GM21825 (cell line): ENCODE measurements around the gene MGAT5B.

Experiments
- ATAC-seq: cut with Tn5 transposase; IDR thresholded peaks from one replicate; pipeline ENCODE4 v1.9.1; 2021; ENCODE audit warnings: mild to moderate bottlenecking, moderate library complexity; ENCODE audit not compliant: unreplicated experiment

The MGAT5B gene

DNA sequence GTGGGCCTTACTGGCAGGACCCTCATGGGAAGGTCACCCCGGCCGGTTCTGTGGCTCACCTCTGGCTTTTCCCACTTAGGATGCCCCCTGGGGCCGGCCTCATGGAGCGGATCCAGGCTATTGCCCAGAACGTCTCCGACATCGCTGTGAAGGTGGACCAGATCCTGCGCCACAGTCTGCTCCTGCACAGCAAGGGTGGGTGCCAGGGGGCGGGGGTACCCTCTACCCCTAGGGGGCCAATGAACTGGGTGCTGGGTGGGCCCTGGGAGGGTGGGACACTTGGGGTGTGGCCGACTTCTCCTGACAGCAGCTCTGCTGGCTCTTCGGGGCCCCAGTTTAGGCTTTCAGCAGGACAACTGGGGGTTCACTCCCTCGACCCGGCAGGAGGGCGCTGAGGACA, 34.3 kb downstream of the MGAT5B start:
- no peak for ATAC-seq

DNA sequence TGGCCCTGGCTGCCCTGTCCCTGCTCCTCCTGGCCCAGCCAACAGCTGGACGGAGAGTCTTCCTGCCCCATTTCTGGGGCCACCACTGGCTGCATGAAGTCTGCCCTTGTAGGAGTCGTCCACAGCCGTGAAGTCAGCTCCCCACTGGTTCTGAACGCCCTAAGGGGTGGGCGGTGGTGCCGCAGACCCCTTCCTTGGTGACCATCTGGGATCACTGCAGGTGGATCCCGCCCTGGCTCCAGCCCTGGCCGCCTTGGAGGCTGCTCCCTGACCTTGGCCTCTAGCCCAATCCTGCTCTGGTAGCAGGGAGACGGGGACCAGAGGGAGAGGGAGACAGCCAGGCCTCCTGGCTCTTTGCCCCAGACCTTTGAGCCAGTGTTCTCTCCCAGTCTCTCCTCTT, 35.4 kb downstream of the MGAT5B start:
- ATAC-seq: no peak

DNA sequence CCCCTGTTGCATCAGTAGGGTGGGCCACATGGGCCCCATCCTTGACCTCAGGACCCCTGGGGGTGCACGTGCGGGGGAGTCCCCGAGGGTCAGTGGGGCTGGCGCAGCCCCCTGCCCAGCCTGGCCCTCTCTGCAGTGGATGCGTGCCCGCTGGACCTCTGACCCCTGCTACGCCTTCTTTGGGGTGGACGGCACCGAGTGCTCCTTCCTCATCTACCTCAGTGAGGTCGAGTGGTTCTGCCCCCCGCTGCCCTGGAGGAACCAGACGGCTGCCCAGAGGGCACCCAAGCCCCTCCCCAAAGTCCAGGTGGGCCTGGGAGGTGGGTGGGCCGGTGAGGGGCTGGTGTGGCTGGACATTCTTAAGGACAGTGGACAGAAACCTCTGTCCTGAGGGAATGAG, 35.9 kb downstream of the MGAT5B start:
- no peak for ATAC-seq

DNA sequence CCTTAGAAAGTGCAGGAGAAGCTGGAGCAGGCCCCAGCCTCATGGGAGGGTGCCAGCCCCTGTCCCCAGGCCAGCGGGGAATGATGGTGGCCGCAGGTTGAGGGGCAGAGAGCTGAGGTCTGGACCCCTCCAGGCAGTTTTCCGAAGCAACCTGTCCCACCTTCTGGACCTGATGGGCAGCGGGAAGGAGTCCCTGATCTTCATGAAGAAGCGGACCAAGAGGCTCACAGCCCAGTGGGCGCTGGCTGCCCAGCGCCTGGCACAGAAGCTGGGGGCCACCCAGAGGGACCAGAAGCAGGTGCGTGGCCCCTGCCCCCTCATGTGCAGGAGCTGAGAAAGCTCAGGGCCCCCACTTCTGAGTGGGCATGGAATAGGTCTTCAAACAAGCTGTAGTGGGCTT, 36.8 kb downstream of the MGAT5B start:
- no peak for ATAC-seq

DNA sequence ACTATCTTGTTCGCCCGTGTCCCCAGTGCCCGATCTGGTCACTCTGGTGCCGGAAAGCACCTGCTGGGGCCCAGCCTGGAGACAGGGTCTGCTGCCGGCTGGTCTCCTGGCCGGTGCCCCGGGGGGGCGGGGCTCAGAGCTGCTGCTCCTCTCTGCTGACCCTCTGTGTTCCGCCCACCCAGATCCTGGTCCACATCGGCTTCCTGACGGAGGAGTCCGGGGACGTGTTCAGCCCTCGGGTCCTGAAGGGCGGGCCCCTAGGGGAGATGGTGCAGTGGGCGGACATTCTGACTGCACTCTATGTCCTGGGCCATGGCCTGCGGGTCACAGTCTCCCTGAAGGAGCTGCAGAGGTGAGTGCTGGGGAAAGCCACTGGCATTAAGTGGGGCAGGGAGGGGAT, 37.6 kb downstream of the MGAT5B start:
- no peak for ATAC-seq

DNA sequence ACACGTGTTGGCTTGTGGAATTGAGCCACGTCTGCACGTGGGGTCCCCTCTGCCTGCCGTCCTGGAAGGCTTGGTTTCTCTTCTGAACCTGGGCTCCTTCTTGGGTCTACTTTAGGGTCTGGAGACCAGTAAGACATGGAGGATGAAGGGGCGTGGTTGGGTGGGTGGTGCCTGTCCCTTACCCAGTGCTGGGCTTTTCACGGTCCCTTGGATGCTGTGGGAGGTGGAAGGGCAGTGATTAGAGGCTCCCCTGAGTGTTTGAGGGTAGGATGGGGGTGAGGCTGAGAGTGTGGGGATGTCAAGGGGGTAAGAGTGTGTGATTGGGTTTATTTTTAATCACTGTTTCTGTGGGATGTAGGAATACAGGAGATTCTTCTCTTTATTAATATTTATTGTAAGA, 38.3 kb downstream of the MGAT5B start:
- no peak for ATAC-seq

DNA sequence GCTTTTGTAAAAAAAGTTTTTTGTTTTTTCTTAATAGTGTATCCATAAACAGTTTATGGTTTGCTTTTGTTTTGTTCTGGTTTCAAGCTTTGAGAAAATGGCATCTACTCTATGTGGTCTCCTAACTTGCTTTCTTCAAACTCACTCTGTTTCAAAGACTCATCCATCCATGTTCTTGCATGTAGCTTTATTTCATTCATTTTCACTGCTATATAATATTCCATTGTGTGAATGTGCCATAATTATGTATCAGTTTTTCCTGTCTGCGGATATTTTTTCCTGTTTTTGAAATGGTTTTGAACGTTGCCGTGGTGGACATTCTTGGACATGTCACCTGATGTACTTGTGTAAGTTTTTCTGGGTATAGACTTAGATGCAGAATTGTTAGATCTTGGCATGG, 39.1 kb downstream of the MGAT5B start:
- ATAC-seq: no peak

DNA sequence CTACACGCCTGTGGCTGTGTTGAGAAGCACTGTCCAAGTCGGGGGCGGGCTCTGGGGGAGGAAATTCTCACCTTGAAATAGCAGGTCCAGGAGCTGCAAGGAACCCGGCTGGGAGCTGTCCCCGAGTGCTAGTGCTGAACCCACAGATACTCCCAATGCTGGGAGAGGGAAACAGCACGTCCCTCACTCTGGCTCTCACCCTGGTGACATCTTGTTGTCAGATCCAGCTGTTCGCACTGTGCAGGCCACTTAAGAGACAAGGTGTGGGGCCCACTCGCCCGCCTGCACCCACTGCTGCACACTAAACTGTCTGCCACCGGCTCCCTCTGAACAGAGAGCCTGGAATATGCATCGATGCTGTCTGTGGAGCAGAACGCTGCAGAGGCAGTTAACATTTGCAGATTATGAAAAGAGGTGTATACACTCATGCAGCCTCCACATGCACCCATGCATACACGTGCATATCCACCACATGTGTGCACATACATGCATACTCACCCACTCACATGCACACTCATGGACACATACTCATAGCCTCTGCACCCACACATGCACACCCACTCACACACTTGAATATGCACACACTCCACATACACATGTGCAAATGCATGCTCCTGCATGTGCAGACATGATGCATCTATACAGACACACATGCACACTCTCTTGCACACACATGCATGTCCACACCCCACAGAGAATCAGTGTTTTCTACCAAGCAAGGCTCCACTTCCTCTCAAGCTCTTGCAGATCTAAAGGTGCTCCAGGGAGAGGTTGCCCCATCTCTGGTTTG, 42.0 kb downstream of the MGAT5B start:
- no peak for ATAC-seq

DNA sequence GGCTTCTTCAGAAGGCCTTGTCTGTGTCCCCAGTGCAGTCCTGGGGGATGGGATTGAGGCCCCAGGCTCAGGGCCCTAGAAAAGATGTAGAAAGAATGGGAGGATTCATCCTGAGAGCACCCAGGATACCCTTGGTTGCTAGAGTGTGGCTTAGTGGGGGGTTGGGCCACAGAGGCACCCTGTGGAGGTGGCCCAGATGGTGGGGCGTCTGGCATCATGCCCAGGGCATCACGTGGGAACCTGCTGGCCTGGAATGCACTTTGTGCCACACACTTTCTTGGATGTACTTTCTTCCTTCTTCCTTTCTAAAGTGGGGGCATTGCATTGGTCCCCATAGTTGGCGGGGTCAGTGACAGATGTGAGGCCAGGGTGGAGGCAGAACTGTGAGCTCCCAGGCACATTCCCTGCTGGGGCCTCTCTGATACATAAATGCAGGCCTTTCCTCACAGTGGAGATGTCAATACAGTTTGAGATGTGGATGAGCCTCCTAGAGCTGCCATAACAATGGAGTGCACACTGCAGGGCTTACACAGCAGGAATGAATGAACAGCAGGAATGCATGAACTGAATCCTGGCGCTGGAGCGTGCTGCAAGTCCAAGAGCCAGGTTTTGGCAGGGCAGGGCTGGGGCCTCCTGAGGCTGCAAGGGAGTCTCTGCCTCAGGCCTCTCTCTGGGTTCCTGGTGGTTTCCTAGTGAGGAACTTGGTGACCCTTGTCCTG, 43.3 kb downstream of the MGAT5B start:
- no peak for ATAC-seq

DNA sequence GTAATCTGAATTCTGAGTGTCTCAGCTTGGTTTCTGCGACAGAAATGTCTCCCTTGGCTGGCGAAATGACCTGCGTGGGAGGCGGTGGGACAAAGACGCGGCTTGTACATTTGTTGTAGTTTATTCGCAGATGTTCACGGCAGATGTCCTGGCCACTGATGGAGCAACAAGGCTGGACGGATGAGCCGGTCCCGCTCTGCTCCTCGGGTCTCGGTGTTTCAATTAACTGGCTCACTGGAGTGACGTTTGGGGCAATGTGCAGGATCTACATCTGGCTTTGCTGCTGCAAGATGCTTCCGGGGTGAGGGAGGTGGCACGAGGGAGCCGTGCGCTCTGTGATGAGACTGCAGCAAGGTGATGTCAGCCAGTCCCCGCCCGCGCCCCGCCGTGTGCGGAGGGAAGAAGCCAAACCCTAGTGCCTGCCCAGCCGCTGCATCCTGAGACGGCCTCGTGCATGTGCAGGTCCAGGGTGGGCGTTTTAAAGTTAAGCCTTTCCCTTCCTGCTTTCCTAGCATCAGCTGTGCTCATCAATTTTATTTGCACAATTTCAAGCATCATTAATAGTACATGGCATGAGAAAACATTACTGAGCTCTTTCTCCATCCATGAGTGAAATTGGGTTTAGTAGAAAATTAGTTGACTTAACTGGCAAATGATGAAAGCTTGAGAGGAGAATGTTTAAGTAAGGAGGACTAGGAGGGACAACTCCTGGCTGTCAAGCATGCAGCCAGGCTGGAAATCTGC, 44.4 kb downstream of the MGAT5B start:
- ATAC-seq: no peak

DNA sequence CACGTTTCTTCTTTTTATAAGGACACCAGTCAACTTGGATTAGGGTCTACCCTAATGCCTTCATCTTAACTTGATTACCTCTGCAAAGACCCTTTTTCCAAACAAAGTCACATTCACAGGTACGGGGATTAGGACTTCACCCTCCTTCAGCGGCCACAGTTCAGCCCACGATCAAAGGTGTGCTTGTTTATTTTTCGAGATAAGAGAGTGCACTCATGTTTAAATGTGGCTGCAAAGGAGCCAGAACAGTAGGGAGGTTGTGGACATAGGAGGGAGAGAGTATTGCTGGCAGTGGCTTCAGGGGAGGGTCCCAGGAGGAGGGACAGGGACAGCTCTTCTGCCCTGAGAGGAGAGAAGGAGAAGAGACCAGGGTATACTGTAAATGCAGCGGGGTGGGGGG, 46.7 kb downstream of the MGAT5B start:
- ATAC-seq: no peak

DNA sequence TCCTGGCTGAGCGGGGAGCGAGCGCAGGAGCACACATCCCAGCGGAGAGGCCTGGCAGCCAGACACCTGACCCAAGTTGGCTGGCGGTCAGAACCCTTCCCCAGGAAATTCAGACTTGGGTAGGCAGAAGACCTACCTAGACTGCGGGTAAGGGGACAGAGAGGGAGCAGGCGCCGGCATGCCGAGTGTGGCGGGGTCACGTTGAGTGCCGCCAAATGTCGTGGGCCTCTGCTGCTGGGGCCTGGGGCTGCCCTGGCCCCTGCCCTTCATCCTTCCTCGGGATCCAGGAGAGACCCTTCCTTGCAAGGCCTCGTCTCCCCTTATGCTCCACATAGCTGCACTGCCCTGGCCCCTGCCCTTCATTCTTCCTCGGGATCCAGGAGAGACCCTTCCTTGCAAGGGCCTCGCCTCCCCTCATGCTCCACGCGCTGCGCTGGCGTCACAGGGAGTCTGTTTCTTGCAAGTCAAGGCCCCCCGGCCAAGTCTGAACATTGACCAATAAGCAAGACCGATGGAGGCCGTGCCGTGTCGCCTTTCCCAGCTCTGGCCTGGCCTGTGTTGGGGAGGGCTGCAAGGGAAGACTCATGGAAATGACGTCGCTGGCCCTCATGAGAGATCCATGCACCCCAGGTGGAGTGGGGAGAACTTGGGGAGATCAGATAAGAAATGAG, 47.8 kb downstream of the MGAT5B start:
- ATAC-seq: no peak

DNA sequence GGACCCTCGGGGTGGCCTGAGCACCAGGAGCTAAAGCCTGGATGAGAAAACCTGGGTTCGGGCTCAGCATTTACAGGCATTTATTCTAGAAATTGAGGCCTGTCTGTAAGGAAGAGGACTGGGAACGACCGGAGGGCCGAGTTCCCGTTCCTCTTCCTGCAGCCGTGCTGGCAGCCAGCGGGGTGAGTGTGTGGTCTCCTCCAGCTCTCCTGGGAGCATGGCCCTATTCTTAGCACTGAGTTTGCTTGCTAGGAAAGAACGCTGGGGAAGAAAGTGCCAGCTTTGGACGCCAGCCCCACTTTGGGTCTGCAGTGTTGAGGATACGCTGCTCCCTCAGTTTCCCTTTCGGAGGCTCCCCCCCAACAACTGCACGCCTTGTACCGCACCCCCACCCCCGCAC, 49.6 kb downstream of the MGAT5B start:
- ATAC-seq: no peak

DNA sequence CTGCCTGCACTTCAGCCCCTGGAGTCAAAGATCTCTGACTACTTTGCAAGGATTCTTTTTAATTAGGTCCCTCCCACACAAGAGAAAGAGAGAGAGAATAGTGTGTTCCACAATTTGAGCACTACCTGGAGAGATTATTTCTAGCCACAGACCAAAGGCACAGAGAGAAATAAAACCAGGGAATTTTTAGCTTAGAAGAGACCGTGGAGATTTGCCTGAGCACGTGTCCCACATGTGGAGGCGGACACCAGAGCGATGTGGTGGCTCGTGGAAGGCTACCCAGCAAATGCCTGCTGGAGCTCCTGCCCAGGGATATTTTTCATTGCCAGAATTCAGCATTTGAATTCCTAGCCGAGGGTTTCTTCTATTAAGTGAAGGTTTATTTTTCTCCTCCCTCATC, 50.6 kb downstream of the MGAT5B start:
- ATAC-seq: no peak

DNA sequence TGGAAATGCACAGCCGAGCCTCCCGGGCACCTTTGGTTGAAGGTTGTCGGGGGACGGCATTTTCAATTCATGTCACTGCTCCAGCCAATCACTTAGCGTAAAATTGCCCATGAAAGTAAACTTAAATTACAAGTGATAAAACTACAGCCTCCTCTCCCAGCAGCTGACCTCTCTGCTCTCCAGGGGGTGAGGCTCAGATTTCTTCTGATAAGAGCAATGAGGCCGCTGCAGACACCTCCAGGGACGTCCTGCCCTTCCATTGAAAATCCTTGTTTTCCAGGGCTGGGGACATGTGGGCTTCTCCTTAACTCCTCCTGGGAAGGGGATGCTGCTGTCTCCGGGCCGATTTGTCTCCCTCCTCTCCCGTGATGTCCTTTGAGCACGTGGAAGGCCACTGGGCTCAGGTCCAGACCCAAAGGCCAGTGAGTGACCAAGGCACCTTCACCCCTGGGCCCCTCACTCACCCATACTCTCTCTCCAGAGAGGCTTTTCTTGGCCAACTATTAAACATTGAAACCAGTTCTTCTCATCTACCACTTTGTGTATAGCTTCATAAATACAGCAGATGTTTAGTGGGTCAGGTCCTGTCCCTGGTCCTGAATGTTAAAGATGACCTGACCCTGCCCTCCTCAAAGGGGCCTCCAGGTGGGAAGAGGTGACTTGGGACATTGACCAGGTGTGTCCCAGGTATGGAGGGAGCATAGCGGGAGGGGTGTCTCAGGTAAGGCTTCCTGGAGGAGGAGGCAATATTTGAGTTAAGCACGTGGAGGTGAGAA, 52.3 kb downstream of the MGAT5B start:
- no peak for ATAC-seq

DNA sequence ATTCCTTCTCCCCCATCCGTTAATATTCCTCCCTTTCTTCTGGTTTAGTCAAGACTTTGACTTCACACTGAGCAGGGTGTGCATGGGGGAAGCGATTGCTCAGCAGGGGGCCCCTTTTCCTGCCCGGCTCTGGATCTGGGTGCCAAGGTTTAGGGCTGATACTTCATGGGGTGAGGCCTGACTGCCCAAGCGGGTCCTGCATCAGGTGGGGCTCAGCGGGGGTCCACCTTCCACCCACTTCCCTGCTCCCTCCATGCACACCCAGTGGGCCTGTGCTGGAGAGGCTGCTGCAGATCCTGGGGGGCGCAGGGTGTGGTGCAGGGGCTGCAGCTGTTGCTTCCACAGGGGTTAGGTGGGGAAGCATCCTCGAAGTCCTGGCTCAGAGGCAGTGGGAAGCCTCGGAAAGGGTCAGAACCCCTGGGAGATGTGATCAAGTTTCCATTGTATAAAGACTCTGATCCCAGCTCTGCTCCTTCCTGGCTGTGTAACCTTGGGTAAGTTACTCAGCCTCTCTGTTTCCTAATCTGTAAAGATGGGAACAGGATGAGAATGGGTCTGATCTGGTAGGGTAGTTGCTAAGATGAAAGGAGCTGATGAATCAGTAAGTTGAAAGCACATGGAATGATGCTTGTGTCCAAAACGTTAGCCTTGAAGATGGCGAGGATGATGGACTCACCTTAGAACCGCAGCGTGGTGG, 53.3 kb downstream of the MGAT5B start:
- ATAC-seq: no peak

DNA sequence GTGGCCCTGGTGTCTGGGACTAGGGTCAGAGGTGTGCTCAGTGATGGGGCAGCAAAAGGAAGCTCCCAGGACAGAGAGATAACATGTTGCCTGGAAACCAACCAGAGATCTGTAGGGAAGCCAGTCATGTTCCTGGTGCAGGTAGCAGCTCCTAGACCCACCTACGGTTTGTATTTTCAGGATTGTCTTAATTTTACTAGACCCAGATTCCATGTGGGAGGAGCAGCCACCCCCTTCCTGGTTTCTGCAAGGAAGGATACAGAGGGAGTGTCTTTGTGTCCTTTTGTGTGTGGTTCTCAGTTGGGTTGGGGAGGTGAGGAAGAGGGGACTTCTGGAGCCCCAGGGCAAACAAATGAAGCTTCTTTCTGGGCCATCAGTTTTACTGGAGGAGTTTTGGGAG, 53.9 kb downstream of the MGAT5B start:
- no peak for ATAC-seq

DNA sequence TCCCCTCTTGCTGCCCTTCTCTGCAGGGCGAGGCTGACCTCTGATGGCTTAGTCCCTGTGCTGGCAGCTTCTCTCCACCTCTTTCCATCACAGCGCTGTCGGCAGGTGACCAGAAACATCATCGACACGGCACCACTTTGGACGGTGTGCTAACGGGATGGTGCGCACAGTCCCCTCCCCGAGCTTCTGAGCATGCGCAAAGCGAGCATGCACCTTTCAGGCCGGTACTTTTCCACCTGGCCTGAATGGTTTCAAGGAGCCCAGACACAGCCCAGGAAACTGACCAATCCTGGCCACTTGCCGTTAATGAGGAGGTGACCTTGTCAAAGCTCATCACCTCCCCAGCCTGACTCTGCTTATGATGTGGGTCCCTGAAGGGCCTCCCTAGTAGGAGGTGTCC, 54.8 kb downstream of the MGAT5B start:
- no peak for ATAC-seq

DNA sequence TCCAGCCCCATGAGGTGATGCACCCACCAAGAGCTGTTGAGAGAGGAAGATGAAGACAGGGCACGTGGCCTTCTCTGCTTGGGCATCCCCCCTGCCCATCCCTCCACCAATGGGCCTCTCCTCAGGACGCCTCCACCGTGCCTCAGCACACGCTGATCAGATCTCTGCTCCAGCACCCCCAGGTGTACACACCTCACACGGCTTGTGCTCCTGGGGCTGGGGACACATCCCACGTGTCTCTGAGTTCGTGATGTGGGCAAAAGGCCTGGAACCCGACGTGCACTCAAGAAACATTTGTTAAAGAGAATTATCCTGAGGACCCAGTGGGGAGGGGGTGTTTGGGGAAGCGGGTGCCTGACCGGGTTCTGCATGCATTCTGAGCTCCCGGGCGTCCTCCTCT, 55.3 kb downstream of the MGAT5B start:
- no peak for ATAC-seq
